Neuronal stem cell (in vitro differentiated cells): ENCODE measurements around the gene FCGBP.
A peak's percentile ranks its signal among the peaks of the same experiment; 100 is the strongest.

Experiments used
- DNase-seq: peaks from one replicate; pipeline ENCODE4 v3.0.0-alpha.2; 2013; ENCODE audit warnings: low spot score
- H2AFZ ChIP-seq: one replicate; pipeline ENCODE4 v1.6.1; 2013; ENCODE audit warnings: mild to moderate bottlenecking, low read length, inconsistent platforms
- H2AK5ac ChIP-seq: 2 replicates; pipeline ENCODE4 v1.6.1; 2013; ENCODE audit warnings: low read depth, mild to moderate bottlenecking, inconsistent platforms, low read length, moderate library complexity, mixed read lengths
- H2BK120ac ChIP-seq: 2 replicates; pipeline ENCODE4 v1.6.1; 2013; ENCODE audit warnings: low read depth, mild to moderate bottlenecking, inconsistent platforms, low read length, moderate library complexity, mixed read lengths
- H2BK12ac ChIP-seq: one replicate; pipeline ENCODE4 v1.6.1; 2013; ENCODE audit warnings: low read length, inconsistent platforms
- H2BK15ac ChIP-seq: 2 replicates; pipeline ENCODE4 v1.6.1; 2013; ENCODE audit warnings: mild to moderate bottlenecking, low read length, inconsistent platforms, mixed read lengths
- H2BK5ac ChIP-seq: one replicate; pipeline ENCODE4 v1.6.1; 2013; ENCODE audit warnings: inconsistent platforms, mild to moderate bottlenecking, low read length, moderate library complexity
- H3K14ac ChIP-seq: one replicate; pipeline ENCODE4 v1.6.1; 2013; ENCODE audit warnings: low read length, inconsistent platforms
- H3K18ac ChIP-seq: 2 replicates; pipeline ENCODE4 v1.6.1; 2013; ENCODE audit warnings: low read length, inconsistent platforms
- H3K23ac ChIP-seq: 2 replicates; pipeline ENCODE4 v1.6.1; 2013; ENCODE audit warnings: low read depth, mild to moderate bottlenecking, mixed read lengths, low read length, inconsistent platforms; ENCODE audit not compliant: poor library complexity
- H3K27ac ChIP-seq: replicated peaks from 3 replicates; pipeline ENCODE4 v1.5.1; 2013; ENCODE audit warnings: low read length, inconsistent platforms
- H3K27me3 ChIP-seq, 3 experiments: 2 replicates each; pipeline ENCODE4 v1.6.1; 2013; ENCODE audit warnings: low read length in 3 of 3, mild to moderate bottlenecking in 2 of 3, inconsistent platforms in 1 of 3, low read depth in 1 of 3, mixed read lengths in 1 of 3, moderate library complexity in 1 of 3; ENCODE audit not compliant: control insufficient read depth in 3 of 3, insufficient read depth in 3 of 3
- H3K36me3 ChIP-seq, 2 donors: replicated peaks in 1 of 2; 2 replicates each; pipeline ENCODE4 v1.6.1; 2013; ENCODE audit warnings: low read length in 2 of 2; ENCODE audit not compliant: control insufficient read depth in 2 of 2, insufficient read depth in 2 of 2
- H3K4ac ChIP-seq: 2 replicates; pipeline ENCODE4 v1.6.1; 2013; ENCODE audit warnings: inconsistent platforms, mild to moderate bottlenecking, low read length, moderate library complexity
- H3K4me1 ChIP-seq, 2 donors: 1 replicate in 1 of 2; 2 replicates in 1 of 2; pipeline ENCODE4 v1.6.1; 2013; ENCODE audit warnings: low read length in 2 of 2, low read depth in 1 of 2; ENCODE audit not compliant: control insufficient read depth in 2 of 2, insufficient read depth in 1 of 2
- H3K4me2 ChIP-seq: one replicate; pipeline ENCODE4 v1.6.1; 2013; ENCODE audit warnings: mild to moderate bottlenecking, low read length, inconsistent platforms; ENCODE audit not compliant: insufficient read depth, poor library complexity, severe bottlenecking
- H3K4me3 ChIP-seq, 2 donors: 2 replicates each; pipeline ENCODE4 v1.5.1; 2013; ENCODE audit warnings: low read length in 2 of 2, mild to moderate bottlenecking in 2 of 2, inconsistent platforms in 1 of 2, moderate library complexity in 1 of 2
- H3K79me1 ChIP-seq: one replicate; pipeline ENCODE4 v1.6.1; 2013; ENCODE audit warnings: low read depth, mild to moderate bottlenecking, inconsistent platforms, low read length, moderate library complexity
- H3K9ac ChIP-seq: one replicate; pipeline ENCODE4 v1.6.1; 2013; ENCODE audit warnings: mild to moderate bottlenecking, low read depth, low read length, inconsistent platforms; ENCODE audit not compliant: poor library complexity
- H3K9me3 ChIP-seq, 2 donors: replicated peaks in 1 of 2; 2 replicates each; pipeline versions ENCODE3 to v1.6.1; 2013; ENCODE audit warnings: low read length in 2 of 2, mild to moderate bottlenecking in 2 of 2, inconsistent platforms in 1 of 2, low read depth in 1 of 2, mixed read lengths in 1 of 2, moderate library complexity in 1 of 2; ENCODE audit not compliant: control insufficient read depth in 2 of 2, insufficient read depth in 1 of 2
- H4K8ac ChIP-seq: one replicate; pipeline ENCODE4 v1.6.1; 2013; ENCODE audit warnings: low read depth, mild to moderate bottlenecking, inconsistent platforms, low read length, moderate library complexity
- H4K91ac ChIP-seq: one replicate; pipeline ENCODE4 v1.6.1; 2013; ENCODE audit warnings: low read length, low read depth, mild to moderate bottlenecking, inconsistent platforms; ENCODE audit not compliant: poor library complexity
- WGBS, 2 donors: extraction: QIAGEN DNeasy Blood & Tissue Kit; methylation state at CpG; one replicate each; pipeline ENCODE4 v1.1.7; 2013; ENCODE audit warnings: missing lambda C conversion rate in 2 of 2, mixed read lengths in 1 of 2; ENCODE audit not compliant: insufficient read length in 2 of 2, insufficient replicate concordance in 1 of 2; ENCODE audit errors: extremely low coverage in 2 of 2; 5-methylcytosine and 5-hydroxymethylcytosine counted together

FCGBP gene

GRCh38 chr19:39969681-39970424 lies 35.4 kb upstream of the FCGBP start:
- peaks cover 20 to 29% of the 10 kb centered on the region in 2 donors for H3K36me3 ChIP-seq
- H2AK5ac ChIP-seq: no peak overlapping the region
- no peak overlapping the region for H2BK120ac ChIP-seq
- peaks cover 13% of the 10 kb centered on the region for H3K79me1 ChIP-seq
- no CpG with 5 or more reads among the region's 13 CpGs for WGBS, 2 donors
- DNase-seq: no peak
- no peak overlapping the region for H3K27ac ChIP-seq
- H2BK5ac ChIP-seq: no peak overlapping the region
- no peak overlapping the region for H4K91ac ChIP-seq
- peaks cover 5 to 8% of the 10 kb centered on the region in 2 donors for H3K4me1 ChIP-seq
- H3K14ac ChIP-seq: no peak overlapping the region
- H3K4me3 ChIP-seq: peak overlapping the region; percentile 72 to 84
- peak overlapping the region; percentile 88 for H2AFZ ChIP-seq
- H3K18ac ChIP-seq: no peak overlapping the region
- H3K4me2 ChIP-seq: peak overlapping the region; percentile 72
- H3K27me3 ChIP-seq: no peaks in the 10 kb centered on the region
- no peak overlapping the region for H4K8ac ChIP-seq
- no peak overlapping the region for H3K23ac ChIP-seq
- H3K4ac ChIP-seq: no peak overlapping the region
- peak overlapping the region; percentile 96 for H3K9ac ChIP-seq
- no peak overlapping the region for H2BK12ac ChIP-seq
- H2BK15ac ChIP-seq: no peak overlapping the region
- no peaks in the 10 kb centered on the region for H3K9me3 ChIP-seq

- H3K27ac ChIP-seq: no peak overlapping the region
- no peak overlapping the region for H2BK15ac ChIP-seq
- peaks cover 14 to 23% of the 10 kb centered on the region in 2 donors for H3K36me3 ChIP-seq
- H3K27me3 ChIP-seq: no peaks in the 10 kb centered on the region
- H2BK5ac ChIP-seq: no peak overlapping the region
- no peak overlapping the region for H3K4me3 ChIP-seq
- no peak overlapping the region for H3K9ac ChIP-seq
- no peak overlapping the region for H3K14ac ChIP-seq
- H3K79me1 ChIP-seq: peaks cover 12% of the 10 kb centered on the region
- no CpG with 5 or more reads among the region's 6 CpGs for WGBS, 2 donors
- no peak for DNase-seq
- no peak overlapping the region for H3K4me2 ChIP-seq
- H2BK120ac ChIP-seq: no peak overlapping the region
- H3K18ac ChIP-seq: no peak overlapping the region
- H2BK12ac ChIP-seq: no peak overlapping the region
- H3K4me1 ChIP-seq: peaks cover 5 to 8% of the 10 kb centered on the region in 2 donors
- H4K8ac ChIP-seq: no peak overlapping the region
- H2AK5ac ChIP-seq: no peak overlapping the region
- no peak overlapping the region for H3K23ac ChIP-seq
- H3K4ac ChIP-seq: no peak overlapping the region
- no peak overlapping the region for H4K91ac ChIP-seq
- no peak overlapping the region for H2AFZ ChIP-seq
- H3K9me3 ChIP-seq: no peaks in the 10 kb centered on the region
These were observed 34.8 kb upstream of the FCGBP start for GRCh38 chr19:39969266-39969665.

GRCh38 chr19:39968789-39969188 lies 34.4 kb upstream of the FCGBP start:
- Histone ChIP-seq H3K27ac (no peak overlapping the region), H3K18ac (no peak overlapping the region), H2BK5ac (no peak overlapping the region), H3K79me1 (peaks cover 10% of the 10 kb centered on the region), H3K4me1 (peaks cover 5 to 8% of the 10 kb centered on the region in 2 donors), H3K4me3 (no peak overlapping the region), H3K9ac (no peak overlapping the region), H3K4me2 (no peak overlapping the region), H3K27me3 (no peaks in the 10 kb centered on the region), H2BK12ac (peak overlapping the region; percentile 58), H3K9me3 (no peaks in the 10 kb centered on the region), H2BK15ac (no peak overlapping the region), H3K14ac (no peak overlapping the region), H3K36me3 (peaks cover 9 to 18% of the 10 kb centered on the region in 2 donors), H4K8ac (no peak overlapping the region), H3K23ac (no peak overlapping the region), H3K4ac (no peak overlapping the region), H2AFZ (no peak overlapping the region), H4K91ac (peak overlapping the region; percentile 92), H2BK120ac (no peak overlapping the region), H2AK5ac (no peak overlapping the region)
- no peak for DNase-seq
- no CpG with 5 or more reads among the region's 15 CpGs for WGBS, 2 donors

GRCh38 chr19:39967561-39967960 lies 33.1 kb upstream of the FCGBP start:
- Histone ChIP-seq H3K27me3 (no peaks in the 10 kb centered on the region), H3K36me3 (peaks cover 3 to 6% of the 10 kb centered on the region in 2 donors), H2BK15ac (no peak overlapping the region), H2BK12ac (no peak overlapping the region), H3K18ac (no peak overlapping the region), H3K79me1 (peaks cover 6% of the 10 kb centered on the region), H3K4me1 (peaks cover 5 to 8% of the 10 kb centered on the region in 2 donors), H3K4me2 (no peak overlapping the region), H3K4ac (no peak overlapping the region), H2AK5ac (no peak overlapping the region), H3K4me3 (no peak overlapping the region), H4K8ac (no peak overlapping the region), H2BK120ac (no peak overlapping the region), H3K27ac (no peak overlapping the region), H3K23ac (no peak overlapping the region), H3K14ac (no peak overlapping the region), H3K9me3 (no peaks in the 10 kb centered on the region), H4K91ac (no peak overlapping the region), H2BK5ac (no peak overlapping the region), H2AFZ (no peak overlapping the region), H3K9ac (no peak overlapping the region)
- no CpG with 5 or more reads among the region's 9 CpGs for WGBS, 2 donors
- no peak for DNase-seq
